PC-3 (cell line): ENCODE measurements around the gene SCNN1B.

ENCODE experiments used
- CTCF ChIP-seq: fragments of 300-600 bp; sonication (generic); conservative IDR thresholded peaks from 2 replicates; pipeline ENCODE4 v1.5.1; 2017; ENCODE audit warnings: antibody characterized with exemption, low read depth, mild to moderate bottlenecking, low read length
- EZH2 ChIP-seq: fragments of 300-600 bp; sonication (generic); IDR thresholded peaks from one replicate; pipeline ENCODE4 v1.6.1; 2017; ENCODE audit warnings: antibody characterized with exemption, mild to moderate bottlenecking, low read length; ENCODE audit not compliant: unreplicated experiment
- EZH2phosphoT487 ChIP-seq: fragments of 300-600 bp; sonication (generic); IDR thresholded peaks from 2 replicates; pipeline ENCODE4 v1.6.1; 2018; ENCODE audit warnings: mild to moderate bottlenecking, antibody characterized with exemption, low read length, borderline replicate concordance

- TF ChIP-seq EZH2 (no peak), CTCF (no peak), EZH2phosphoT487 (no peak)
These were observed 63.6 kb downstream of the SCNN1B start for GRCh38 chr16:23365602-23366240.
